OCI-LY1 (cell line): Measurements from ENCODE around the gene ELMO1.

Source experiments
- EZH2 ChIP-seq: fragments of 200-600 bp; sonication (generic), shearing (Covaris generic); IDR thresholded peaks from 2 replicates; pipeline ENCODE4 v1.8.0; 2017; ENCODE audit warnings: borderline replicate concordance, mixed run types, mild to moderate bottlenecking, antibody characterized with exemption, low read length, moderate library complexity, mixed read lengths
- TF ChIP-seq, protein P1 (sequence below): fragments of 200-600 bp; sonication (generic), shearing (Covaris generic); IDR thresholded peaks from 2 replicates; pipeline ENCODE4 v1.5.1; 2017; ENCODE audit warnings: mild to moderate bottlenecking, antibody characterized with exemption, low read length, moderate library complexity, mixed read lengths

DNA sequence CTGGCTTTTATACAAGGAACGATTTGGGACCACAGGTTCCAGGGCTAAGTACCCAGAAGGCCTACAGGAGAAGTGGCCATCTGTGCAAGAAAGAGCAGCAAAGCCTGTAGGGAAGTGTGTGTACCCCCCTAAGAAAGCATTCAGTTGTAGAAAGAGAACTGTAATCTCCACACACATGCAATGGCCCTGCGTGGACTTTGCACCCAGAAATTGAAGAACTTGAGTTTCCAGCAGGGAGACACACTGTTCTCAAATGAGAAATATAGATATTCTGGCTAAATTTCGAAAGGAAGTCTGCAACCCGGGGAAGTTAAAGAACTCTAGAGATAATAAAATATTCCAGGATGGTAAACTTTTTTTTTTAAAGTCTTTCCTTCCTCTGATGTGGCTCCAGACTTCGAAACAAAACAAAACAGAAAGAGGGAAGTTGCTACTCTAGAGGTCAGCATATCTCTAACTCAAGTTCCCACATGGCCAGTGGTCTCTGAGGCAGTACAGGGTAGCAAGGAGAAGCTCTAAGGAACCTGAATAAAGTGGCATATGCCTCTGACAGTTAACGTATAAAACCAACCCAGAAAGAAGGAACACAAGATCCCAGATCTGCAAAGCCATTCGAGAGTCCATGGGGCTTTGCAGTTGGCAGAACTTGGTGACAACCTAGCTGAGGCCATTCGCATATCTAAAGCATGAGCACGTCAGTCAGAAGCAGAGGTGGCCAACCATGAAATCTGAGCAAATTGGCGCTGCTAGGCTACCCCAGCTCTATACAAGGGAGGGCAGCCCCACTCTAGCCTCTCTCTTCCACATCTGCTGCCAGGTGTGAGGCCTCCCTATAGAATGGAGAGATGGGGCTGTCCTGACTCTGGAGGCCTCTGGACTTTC lies 56.6 kb downstream of the ELMO1 start:
- TF ChIP-seq, protein P1, sequence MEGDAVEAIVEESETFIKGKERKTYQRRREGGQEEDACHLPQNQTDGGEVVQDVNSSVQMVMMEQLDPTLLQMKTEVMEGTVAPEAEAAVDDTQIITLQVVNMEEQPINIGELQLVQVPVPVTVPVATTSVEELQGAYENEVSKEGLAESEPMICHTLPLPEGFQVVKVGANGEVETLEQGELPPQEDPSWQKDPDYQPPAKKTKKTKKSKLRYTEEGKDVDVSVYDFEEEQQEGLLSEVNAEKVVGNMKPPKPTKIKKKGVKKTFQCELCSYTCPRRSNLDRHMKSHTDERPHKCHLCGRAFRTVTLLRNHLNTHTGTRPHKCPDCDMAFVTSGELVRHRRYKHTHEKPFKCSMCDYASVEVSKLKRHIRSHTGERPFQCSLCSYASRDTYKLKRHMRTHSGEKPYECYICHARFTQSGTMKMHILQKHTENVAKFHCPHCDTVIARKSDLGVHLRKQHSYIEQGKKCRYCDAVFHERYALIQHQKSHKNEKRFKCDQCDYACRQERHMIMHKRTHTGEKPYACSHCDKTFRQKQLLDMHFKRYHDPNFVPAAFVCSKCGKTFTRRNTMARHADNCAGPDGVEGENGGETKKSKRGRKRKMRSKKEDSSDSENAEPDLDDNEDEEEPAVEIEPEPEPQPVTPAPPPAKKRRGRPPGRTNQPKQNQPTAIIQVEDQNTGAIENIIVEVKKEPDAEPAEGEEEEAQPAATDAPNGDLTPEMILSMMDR, result no peak
- no peak for TF ChIP-seq EZH2
